NCI-H2227 treated with DMSO at 0.1 percent for 48 hours (cell line): Measurements from ENCODE around the gene RLBP1.

Experiments used
- DNase-seq: peaks from one replicate; lab custom pipeline; 2025; lab: John Stamatoyannopoulos, UW

RLBP1 gene

GRCh38 chr15:89177633-89178306, 43.6 kb downstream of the RLBP1 start:
- DNase-seq, result peak; percentile 13

- DNase-seq, result no peak
These were observed 44.3 kb downstream of the RLBP1 start for GRCh38 chr15:89177116-89177515.

- no peak for DNase-seq
These were observed 45.7 kb downstream of the RLBP1 start for GRCh38 chr15:89175617-89176191.

GRCh38 chr15:89174476-89174875, 46.9 kb downstream of the RLBP1 start:
- DNase-seq, result no peak

- DNase-seq, result no peak
These were observed 48.5 kb downstream of the RLBP1 start for GRCh38 chr15:89172921-89173320.

GRCh38 chr15:89171136-89172072, 50.0 kb downstream of the RLBP1 start:
- no peak for DNase-seq

GRCh38 chr15:89170364-89170763, 51.0 kb downstream of the RLBP1 start:
- DNase-seq, result no peak

- no peak for DNase-seq
These were observed 53.0 kb downstream of the RLBP1 start for GRCh38 chr15:89168316-89168833.

GRCh38 chr15:89167267-89168176, 53.9 kb downstream of the RLBP1 start:
- no peak for DNase-seq

- DNase-seq, result no peak
These were observed 55.7 kb downstream of the RLBP1 start for GRCh38 chr15:89165677-89166076.

- no peak for DNase-seq
These were observed 56.6 kb downstream of the RLBP1 start for GRCh38 chr15:89164712-89165211.

GRCh38 chr15:89163271-89164055, 57.9 kb downstream of the RLBP1 start:
- DNase-seq, result no peak

GRCh38 chr15:89161666-89162065, 59.7 kb downstream of the RLBP1 start:
- DNase-seq, result no peak
